HS-27A (cell line): Measurements from ENCODE around the gene FLNA.
"Not testable (repeated sequence)": the region's sequence is repeated elsewhere in the genome, so short reads cannot be mapped to it uniquely, and the experiment has no call there.

Experiments
- DNase-seq: peaks from one replicate; pipeline ENCODE4 v3.0.0-alpha.2; 2012; ENCODE audit warnings: low read depth, missing footprints

FLNA gene

DNA sequence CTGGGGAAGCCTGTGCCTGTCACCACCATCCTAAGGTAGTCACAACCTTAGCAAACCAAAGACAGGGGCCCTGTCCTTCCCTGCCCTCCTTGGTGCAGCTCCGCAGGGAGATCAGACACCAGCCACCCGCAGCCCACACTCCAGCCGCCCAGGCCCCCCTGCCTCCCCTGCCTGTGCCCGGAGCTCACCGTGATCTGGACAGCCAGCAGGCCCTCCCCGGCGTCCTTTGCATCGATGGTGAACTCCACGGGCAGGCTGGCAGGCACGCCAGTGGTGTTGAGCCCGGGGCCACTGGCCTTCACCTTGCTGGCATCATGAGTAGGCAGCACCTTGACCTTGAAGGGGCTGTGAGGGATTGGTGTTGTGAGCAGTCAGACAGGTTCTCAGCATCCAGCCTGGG, 16.4 kb downstream of the FLNA start:
- DNase-seq, result no peak

- no peak for DNase-seq
Measured at GRCh38 chrX:154357205-154357604, 17.2 kb downstream of the FLNA start.

GRCh38 chrX:154356596-154356995, 17.8 kb downstream of the FLNA start:
- no peak for DNase-seq

GRCh38 chrX:154355776-154356140, 18.7 kb downstream of the FLNA start:
- DNase-seq, result no peak

GRCh38 chrX:154355094-154355775, 19.2 kb downstream of the FLNA start:
- no peak for DNase-seq

DNA sequence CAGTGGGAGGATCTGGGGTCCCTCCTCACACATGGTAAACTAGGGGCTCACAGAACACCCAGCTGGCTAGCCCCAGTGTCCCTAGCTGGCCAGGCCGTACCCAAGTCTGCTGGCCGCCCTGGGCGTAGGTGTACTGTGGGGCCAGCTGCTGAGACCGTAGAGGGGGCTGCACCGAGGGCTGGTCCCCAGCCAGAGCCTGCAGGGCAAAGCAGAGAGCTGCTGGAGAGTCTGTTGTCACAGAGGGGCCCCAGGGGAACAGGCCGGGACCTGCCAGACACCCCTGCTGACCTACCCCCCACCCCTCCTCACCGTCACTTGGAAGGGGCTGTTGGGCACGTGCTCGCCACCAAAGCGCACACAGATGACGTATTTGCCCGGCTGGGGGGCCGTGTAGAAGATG, 19.9 kb downstream of the FLNA start:
- DNase-seq, result no peak

GRCh38 chrX:154354013-154354412, 20.4 kb downstream of the FLNA start:
- DNase-seq, result no peak

DNA sequence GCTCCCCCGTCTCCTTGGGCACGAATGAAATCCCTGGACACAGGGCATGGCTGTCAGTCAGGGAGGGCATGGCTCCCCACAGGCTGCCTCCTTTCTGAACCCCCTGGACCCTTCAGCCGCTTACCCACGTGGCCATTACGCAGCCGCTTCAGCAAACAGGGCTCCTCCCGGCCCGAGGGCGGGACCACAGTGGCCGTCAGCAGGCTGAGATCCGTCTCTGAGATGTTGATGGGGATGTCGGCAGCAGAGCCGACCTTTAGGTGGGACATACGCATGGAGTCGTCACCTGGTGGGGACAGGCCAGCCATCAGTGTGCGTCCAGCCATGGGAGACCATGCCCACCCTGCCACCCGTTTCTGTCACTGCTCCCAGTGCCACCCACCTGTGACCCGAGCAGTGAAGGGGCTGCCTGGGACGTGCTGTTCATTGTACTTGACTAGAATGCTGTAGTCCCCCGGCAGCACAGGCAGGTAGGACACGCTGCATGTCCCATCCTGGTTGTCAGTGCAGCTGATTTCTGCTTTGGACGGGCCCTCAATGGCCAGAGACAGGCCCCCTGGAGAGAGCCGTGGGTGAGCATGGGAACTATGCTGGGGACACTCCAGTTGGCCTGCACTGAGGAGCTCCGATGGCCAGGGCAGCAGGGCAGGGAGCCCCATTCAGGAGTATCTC, 21.1 kb downstream of the FLNA start:
- no peak for DNase-seq

- DNase-seq, result no peak
Measured at GRCh38 chrX:154352466-154352865, 22.0 kb downstream of the FLNA start.

- no peak for DNase-seq
Measured at GRCh38 chrX:154352012-154352401, 22.4 kb downstream of the FLNA start.

DNA sequence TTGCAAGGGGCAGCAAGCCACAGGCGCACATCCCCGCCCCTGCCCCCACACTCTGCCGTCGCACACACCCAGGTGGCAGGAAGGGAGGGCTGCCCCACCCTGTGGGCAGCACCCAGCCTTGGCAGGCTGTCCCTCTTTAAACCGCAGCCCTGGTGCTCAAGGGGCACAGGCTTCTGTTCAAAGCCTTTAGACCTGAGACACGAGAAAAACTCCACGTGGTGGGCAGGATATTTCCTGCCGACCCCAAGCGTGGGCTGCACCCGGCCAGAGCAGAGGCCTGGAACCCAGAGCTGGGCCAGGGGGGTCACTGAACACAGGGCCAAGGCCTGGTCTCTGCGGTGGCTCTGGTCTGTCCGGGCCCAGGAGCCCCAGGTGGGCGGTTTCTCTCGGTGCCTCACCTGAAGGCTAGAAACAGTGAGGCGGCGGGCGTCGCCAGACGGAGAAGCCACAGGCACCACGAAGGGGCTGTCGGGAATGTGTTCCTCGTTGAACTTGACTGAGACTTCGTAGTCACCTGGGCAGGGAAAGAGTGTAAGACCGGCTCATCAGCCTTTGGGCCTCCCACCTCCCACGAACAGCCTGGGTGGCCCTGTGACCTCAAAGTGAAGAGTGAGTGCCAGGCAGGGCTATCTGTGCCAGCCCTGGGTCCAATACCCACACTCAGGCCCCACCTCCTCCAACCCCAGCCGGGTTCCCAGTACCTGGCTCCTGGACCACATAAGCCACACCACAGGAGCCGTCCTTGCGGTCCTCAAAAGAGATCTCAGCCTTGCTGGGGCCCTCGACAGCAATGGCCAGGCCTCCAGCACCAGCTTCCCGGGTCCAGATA, 23.0 kb downstream of the FLNA start:
- DNase-seq, result no peak

GRCh38 chrX:154350429-154351182, 23.8 kb downstream of the FLNA start:
- DNase-seq, result no peak

GRCh38 chrX:154349979-154350378, 24.5 kb downstream of the FLNA start:
- no peak for DNase-seq

DNA sequence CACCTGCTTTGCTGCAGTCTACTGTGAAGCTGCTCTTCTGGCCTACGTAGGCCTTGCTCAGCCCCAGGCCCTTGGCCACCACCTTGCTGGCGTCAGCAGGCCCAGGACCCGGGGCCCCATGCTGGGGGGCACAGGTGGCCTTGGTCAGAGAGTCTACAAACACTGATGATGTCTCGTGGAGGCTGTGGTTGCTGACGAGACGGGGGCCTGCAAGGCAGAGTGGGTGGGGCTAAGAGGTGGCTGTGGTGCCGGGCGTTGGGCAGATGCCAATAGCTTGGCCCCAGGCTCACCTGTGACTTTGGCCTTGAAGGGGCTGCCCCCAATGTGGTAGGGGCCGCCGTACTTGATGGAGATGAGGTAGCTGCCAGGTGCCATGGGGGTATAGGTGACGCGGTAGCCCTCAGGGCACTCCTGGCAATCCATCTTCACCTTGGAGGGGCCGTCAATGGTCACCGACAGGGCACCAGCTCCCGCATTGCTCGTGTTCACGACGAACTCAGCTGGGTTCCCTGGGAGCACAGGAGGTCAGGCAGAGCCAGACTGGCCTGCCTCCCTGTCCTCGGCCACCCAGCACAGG, 25.0 kb downstream of the FLNA start:
- no peak for DNase-seq

DNA sequence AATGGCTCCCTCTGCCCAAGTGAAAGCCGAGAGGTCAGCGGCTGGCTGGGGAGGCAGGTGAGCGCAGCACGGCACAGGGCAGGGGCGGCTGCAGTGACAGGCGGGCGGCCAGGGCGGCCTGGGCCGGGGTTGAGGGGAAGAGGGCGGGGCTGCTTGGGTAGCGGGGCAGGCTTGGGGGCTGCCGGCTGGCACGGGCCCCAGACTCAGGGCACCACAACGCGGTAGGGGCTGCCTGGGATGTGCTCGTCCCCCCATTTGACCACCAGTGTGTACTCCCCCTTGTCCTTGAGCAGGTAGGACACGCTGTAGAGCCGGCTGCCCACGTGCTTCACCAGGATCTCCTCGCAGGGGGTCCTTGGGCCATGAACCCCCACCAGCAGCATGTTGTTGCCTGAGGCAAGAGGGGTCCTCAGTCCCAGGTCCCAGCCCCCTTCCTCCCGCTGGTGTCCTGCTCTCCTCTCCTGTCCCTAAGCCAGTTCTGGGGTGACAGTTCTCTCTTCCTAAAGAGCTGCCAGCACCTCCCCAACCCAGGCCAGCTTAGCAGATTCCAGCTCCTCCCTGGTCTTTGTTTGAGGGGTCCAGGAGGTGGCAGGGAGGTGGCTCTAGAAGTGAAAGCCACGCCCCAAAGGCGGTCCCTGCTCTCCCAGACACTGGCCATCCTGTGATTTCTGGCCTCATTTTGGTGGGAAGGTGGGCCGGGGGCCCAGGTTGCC, 25.6 kb downstream of the FLNA start:
- no peak for DNase-seq

DNA sequence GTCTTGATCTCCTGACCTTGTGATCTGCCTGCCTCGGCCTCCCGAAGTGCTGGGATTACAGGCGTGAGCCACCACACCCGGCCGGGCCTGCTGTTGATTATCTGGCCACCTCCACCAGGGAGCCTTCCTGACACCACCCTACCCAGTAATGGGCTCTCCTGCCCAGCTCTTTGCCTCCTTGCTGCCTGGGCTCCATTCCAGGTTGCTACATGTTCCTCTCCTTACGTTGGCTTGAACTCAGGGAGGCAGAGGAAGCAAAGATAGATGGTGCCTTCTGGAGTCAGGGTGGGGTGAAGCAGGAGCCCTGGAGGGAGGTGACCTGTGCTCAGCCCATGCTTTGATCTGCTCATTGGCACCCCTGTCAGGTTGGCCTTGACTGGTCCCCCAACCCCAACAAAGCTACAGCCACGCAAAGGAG, 26.3 kb downstream of the FLNA start:
- no peak for DNase-seq

- not testable (repeated sequence) for DNase-seq
Measured at GRCh38 chrX:154343620-154344019, 30.8 kb downstream of the FLNA start.

DNA sequence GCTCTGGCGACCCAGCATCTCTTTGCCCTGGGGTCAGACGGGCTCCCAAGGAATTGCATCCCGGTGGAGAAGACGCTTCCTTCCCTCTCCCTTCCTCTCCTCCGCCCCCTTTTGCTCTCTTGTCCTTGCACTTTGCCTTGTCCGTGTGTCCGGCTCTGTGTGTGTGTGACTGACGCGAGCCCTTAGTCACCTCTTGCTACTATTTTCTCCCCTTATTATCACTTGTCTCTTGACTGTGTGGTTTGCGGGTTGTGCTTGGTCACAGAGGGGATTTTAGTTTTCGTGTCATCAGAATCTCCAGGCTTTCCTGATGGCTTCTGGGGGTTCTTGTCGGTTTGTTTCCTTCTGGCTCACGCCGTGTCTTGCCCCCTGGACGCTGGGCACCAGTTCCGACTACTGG, 31.4 kb downstream of the FLNA start:
- DNase-seq, result not testable (repeated sequence)

DNA sequence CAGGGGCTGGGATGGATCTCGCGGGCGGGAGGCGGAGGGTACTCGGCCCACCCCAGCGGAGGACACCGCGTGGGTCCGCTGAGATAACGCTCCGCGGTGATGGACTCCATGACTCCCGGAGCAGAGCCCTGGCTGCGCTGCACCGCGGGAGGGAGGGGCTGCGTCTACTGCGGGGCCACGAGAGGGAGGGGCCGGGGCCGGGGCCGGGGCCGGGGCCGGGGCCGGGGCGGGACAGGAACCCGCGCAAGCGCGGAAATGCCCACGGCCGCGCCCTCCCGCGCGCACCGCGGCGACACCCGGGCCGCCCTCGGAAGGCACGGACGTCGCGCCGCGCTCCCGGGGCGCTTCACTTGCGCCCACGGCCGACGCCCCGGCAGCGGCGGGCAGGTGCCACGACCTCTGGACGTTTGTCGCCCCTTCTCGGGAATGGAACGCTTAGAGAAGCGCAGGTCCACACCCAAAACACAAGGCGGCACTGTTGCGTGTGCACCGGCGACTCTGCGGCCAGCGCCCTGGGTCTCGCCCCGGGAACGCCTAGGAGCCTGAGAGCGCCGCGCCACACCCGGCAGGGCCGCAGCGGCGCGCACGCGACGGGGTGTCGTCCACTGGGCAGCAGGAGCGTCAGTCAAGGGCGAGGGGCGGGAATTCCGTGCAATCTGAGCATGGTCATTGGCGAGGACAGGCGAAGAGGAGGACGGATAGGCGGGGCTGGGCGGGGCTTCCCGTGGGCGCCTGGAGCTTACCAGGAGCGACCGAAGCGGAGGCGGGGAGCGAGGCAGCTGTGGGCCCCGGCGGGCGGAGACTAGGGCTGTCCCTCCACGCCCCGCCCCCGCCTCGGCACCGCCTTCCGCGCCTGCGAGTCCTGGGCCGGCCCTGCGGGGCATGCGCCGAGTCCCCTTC, 32.8 kb downstream of the FLNA start:
- not testable (repeated sequence) for DNase-seq

GRCh38 chrX:154334496-154334895, 39.9 kb downstream of the FLNA start:
- no peak for DNase-seq
